ENCODE measurements around the gene SGSH.

- TF ChIP-seq, protein P1, sequence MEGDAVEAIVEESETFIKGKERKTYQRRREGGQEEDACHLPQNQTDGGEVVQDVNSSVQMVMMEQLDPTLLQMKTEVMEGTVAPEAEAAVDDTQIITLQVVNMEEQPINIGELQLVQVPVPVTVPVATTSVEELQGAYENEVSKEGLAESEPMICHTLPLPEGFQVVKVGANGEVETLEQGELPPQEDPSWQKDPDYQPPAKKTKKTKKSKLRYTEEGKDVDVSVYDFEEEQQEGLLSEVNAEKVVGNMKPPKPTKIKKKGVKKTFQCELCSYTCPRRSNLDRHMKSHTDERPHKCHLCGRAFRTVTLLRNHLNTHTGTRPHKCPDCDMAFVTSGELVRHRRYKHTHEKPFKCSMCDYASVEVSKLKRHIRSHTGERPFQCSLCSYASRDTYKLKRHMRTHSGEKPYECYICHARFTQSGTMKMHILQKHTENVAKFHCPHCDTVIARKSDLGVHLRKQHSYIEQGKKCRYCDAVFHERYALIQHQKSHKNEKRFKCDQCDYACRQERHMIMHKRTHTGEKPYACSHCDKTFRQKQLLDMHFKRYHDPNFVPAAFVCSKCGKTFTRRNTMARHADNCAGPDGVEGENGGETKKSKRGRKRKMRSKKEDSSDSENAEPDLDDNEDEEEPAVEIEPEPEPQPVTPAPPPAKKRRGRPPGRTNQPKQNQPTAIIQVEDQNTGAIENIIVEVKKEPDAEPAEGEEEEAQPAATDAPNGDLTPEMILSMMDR (conservative IDR thresholded peaks at IDR 0.05), result no peak
- TF ChIP-seq ZFX (IDR thresholded peaks at IDR 0.05), result no peak
Observed at GRCh38 chr17:80182845-80183223, 37.3 kb downstream of the SGSH start.
